HepG2 (cell line): ENCODE measurements around the gene AUTS2.

ENCODE experiments used
- CEBPB ChIP-seq: IDR thresholded peaks from 2 replicates; pipeline ENCODE4 v1.6.1; 2011; ENCODE audit warnings: low read depth, low read length, improper control_type of control experiment, borderline replicate concordance
- CHD4 ChIP-seq: fragments of 200-600 bp; sonication (generic); IDR thresholded peaks from 2 replicates; pipeline ENCODE4 v1.7.0; 2017; ENCODE audit warnings: mild to moderate bottlenecking, low read length, borderline replicate concordance
- ESRRA ChIP-seq: sonication (generic); formaldehyde crosslinking; IDR thresholded peaks from 2 replicates; pipeline ENCODE4 v1.5.1; 2020; ENCODE audit warnings: mild to moderate bottlenecking, low read depth, missing genetic modification reagents
- GTF2F1 ChIP-seq: fragments of 150-350 bp; IDR thresholded peaks from 2 replicates; pipeline ENCODE4 v1.6.1; 2014; ENCODE audit warnings: low read length
- MEIS2 ChIP-seq: sonication (generic); formaldehyde crosslinking; IDR thresholded peaks from 2 replicates; pipeline ENCODE4 v1.9.0; 2021; ENCODE audit warnings: mild to moderate bottlenecking, missing genetic modification reagents
- NFKB2 ChIP-seq: sonication (generic); formaldehyde crosslinking; IDR thresholded peaks from 2 replicates; pipeline ENCODE4 v1.4.0; 2020; ENCODE audit warnings: missing genetic modification reagents, borderline replicate concordance
- ZFP36L1 ChIP-seq: sonication (generic); formaldehyde crosslinking; IDR thresholded peaks from 2 replicates; pipeline ENCODE4 v1.8.0; 2022; ENCODE audit warnings: mild to moderate bottlenecking, missing genetic modification reagents, moderate library complexity
- ZNF337 ChIP-seq: sonication (generic); formaldehyde crosslinking; IDR thresholded peaks from 2 replicates; pipeline ENCODE4 v1.5.1; 2020; ENCODE audit warnings: missing genetic modification reagents, low read depth, mild to moderate bottlenecking, borderline replicate concordance
- ZNF644 ChIP-seq: IDR thresholded peaks from 2 replicates; pipeline ENCODE4 v1.6.1; 2016; ENCODE audit warnings: low read depth
- TF ChIP-seq, protein P1 (sequence below): sonication (generic); formaldehyde crosslinking; IDR thresholded peaks from 2 replicates; pipeline ENCODE4 v1.5.0; 2020; ENCODE audit warnings: mild to moderate bottlenecking, missing genetic modification reagents, moderate library complexity
- TF ChIP-seq, protein P2 (sequence below): IDR thresholded peaks from 2 replicates; pipeline ENCODE4 v1.6.1; 2012; ENCODE audit warnings: inconsistent platforms
- TF ChIP-seq, protein P3 (sequence below): sonication (generic); formaldehyde crosslinking; IDR thresholded peaks from 2 replicates; pipeline ENCODE4 v1.5.1; 2020; ENCODE audit warnings: missing genetic modification reagents, mild to moderate bottlenecking, borderline replicate concordance

DNA sequence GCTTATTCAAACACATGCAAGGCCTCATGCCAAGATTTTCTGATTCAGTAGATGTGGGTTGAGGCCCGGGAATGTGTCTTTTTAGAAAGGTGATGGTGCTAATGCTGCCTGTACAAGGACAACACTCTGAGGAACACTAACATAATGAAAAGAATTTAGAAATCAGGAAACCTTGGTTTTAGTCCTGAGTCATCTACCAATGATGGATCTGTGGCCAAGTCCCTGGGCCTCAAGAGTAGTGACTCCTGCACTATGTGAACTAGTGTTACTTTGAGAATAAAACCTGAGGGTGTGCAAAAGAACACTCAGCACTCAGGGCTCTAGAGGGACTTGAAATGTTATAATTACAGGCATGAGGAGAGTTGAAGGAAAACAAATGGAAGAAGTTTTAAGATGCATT is 792.0 kb downstream of the AUTS2 start:
- TF ChIP-seq, protein P1, sequence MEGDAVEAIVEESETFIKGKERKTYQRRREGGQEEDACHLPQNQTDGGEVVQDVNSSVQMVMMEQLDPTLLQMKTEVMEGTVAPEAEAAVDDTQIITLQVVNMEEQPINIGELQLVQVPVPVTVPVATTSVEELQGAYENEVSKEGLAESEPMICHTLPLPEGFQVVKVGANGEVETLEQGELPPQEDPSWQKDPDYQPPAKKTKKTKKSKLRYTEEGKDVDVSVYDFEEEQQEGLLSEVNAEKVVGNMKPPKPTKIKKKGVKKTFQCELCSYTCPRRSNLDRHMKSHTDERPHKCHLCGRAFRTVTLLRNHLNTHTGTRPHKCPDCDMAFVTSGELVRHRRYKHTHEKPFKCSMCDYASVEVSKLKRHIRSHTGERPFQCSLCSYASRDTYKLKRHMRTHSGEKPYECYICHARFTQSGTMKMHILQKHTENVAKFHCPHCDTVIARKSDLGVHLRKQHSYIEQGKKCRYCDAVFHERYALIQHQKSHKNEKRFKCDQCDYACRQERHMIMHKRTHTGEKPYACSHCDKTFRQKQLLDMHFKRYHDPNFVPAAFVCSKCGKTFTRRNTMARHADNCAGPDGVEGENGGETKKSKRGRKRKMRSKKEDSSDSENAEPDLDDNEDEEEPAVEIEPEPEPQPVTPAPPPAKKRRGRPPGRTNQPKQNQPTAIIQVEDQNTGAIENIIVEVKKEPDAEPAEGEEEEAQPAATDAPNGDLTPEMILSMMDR (CRISPR knock-in tag): no peak
- TF ChIP-seq CHD4 (no peak), CEBPB (no peak), ZNF644 (CRISPR knock-in tag) (no peak), ZNF337 (CRISPR knock-in tag) (no peak), ZFP36L1 (CRISPR knock-in tag) (no peak), MEIS2 (CRISPR knock-in tag) (no peak), NFKB2 (CRISPR knock-in tag) (no peak), ESRRA (CRISPR knock-in tag) (no peak), GTF2F1 (no peak)
- TF ChIP-seq, protein P2, sequence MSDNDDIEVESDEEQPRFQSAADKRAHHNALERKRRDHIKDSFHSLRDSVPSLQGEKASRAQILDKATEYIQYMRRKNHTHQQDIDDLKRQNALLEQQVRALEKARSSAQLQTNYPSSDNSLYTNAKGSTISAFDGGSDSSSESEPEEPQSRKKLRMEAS: no peak
- TF ChIP-seq, protein P3, sequence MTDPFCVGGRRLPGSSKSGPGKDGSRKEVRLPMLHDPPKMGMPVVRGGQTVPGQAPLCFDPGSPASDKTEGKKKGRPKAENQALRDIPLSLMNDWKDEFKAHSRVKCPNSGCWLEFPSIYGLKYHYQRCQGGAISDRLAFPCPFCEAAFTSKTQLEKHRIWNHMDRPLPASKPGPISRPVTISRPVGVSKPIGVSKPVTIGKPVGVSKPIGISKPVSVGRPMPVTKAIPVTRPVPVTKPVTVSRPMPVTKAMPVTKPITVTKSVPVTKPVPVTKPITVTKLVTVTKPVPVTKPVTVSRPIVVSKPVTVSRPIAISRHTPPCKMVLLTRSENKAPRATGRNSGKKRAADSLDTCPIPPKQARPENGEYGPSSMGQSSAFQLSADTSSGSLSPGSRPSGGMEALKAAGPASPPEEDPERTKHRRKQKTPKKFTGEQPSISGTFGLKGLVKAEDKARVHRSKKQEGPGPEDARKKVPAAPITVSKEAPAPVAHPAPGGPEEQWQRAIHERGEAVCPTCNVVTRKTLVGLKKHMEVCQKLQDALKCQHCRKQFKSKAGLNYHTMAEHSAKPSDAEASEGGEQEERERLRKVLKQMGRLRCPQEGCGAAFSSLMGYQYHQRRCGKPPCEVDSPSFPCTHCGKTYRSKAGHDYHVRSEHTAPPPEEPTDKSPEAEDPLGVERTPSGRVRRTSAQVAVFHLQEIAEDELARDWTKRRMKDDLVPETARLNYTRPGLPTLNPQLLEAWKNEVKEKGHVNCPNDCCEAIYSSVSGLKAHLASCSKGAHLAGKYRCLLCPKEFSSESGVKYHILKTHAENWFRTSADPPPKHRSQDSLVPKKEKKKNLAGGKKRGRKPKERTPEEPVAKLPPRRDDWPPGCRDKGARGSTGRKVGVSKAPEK (CRISPR knock-in tag): no peak
